CD8-positive, alpha-beta memory T cell (primary cell): Measurements from ENCODE around the gene OSBPL7. TPM values are rescaled to one million over a fixed set of nuclear protein-coding genes. Genes with fewer than 3 reads are reported as not detected.

Experiments
- CTCF ChIA-PET: fragments of 350-600 bp; sonication (Branson Sonifier 250); formaldehyde crosslinking; loops from one replicate; lab custom pipeline; 2021; ENCODE audit warnings: antibody characterized with exemption; lab: Charles Lee
- POLR2A ChIA-PET: fragments of 350-600 bp; sonication (Branson Sonifier 250); formaldehyde crosslinking; loops from one replicate; lab custom pipeline; 2021; ENCODE audit warnings: antibody characterized with exemption; lab: Charles Lee
- DNase-seq, 5 donors: peaks; one replicate each; pipeline versions ENCODE4 v3.0.0 to v3.0.0-alpha.2; 2020 to 2022; ENCODE audit warnings: mixed read lengths in 1 of 5
- H3K27ac ChIP-seq: one replicate; pipeline ENCODE4 v1.7.0; 2013; ENCODE audit warnings: low read depth, mild to moderate bottlenecking, low read length, moderate library complexity
- H3K27me3 ChIP-seq: 2 replicates; pipeline ENCODE4 v1.7.0; 2013; ENCODE audit warnings: low read length, mild to moderate bottlenecking; ENCODE audit not compliant: insufficient read depth, poor library complexity, severe bottlenecking
- H3K36me3 ChIP-seq: 2 replicates; pipeline ENCODE4 v1.7.0; 2013; ENCODE audit warnings: mild to moderate bottlenecking, low read length, moderate library complexity; ENCODE audit not compliant: insufficient read depth
- H3K4me1 ChIP-seq: 2 replicates; pipeline ENCODE4 v1.7.0; 2013; ENCODE audit warnings: mild to moderate bottlenecking, low read length, moderate library complexity; ENCODE audit not compliant: insufficient read depth
- H3K4me3 ChIP-seq: 2 replicates; pipeline ENCODE4 v1.7.0; 2013; ENCODE audit warnings: mild to moderate bottlenecking, low read length
- H3K9me3 ChIP-seq: 2 replicates; pipeline ENCODE4 v1.7.0; 2013; ENCODE audit warnings: mild to moderate bottlenecking, low read length
- H3K27ac Mint-ChIP-seq, 8 donors: one replicate each; pipeline ENCODE4 v1.8.0; 2020 to 2021; ENCODE audit warnings: mixed read lengths in 8 of 8, mild to moderate bottlenecking in 6 of 8, inconsistent platforms in 3 of 8, moderate library complexity in 3 of 8
- H3K27me3 Mint-ChIP-seq, 2 donors: one replicate each; pipeline ENCODE4 v1.8.0; 2020 to 2021; ENCODE audit warnings: mixed read lengths in 2 of 2, mild to moderate bottlenecking in 1 of 2, moderate library complexity in 1 of 2
- H3K36me3 Mint-ChIP-seq, 3 donors: one replicate each; pipeline ENCODE4 v1.8.0; 2020 to 2021; ENCODE audit warnings: mixed read lengths in 3 of 3, inconsistent platforms in 1 of 3, mild to moderate bottlenecking in 1 of 3
- H3K4me1 Mint-ChIP-seq, 3 donors: one replicate each; pipeline ENCODE4 v1.8.0; 2020 to 2021; ENCODE audit warnings: mixed read lengths in 3 of 3, inconsistent platforms in 1 of 3, mild to moderate bottlenecking in 1 of 3
- H3K4me3 Mint-ChIP-seq, 7 donors: one replicate each; pipeline ENCODE4 v1.8.0; 2020 to 2021; ENCODE audit warnings: mixed read lengths in 7 of 7, mild to moderate bottlenecking in 6 of 7, moderate library complexity in 4 of 7, inconsistent platforms in 2 of 7
- H3K9me3 Mint-ChIP-seq, 5 donors: one replicate each; pipeline ENCODE4 v1.8.0; 2020 to 2022; ENCODE audit warnings: mixed read lengths in 5 of 5, mild to moderate bottlenecking in 3 of 5, moderate library complexity in 2 of 5, inconsistent platforms in 1 of 5
- polyA plus RNA-seq: library from polyadenylated mRNA; unstranded; fragments of 300-500 nt; fragmentation: Illumina TruSeq; gene quantifications from one replicate; pipeline ENCODE4 v1.2.3, GENCODE V29; 2021
- total RNA-seq, 2 experiments: library from RNA; stranded (reverse); gene quantifications; one replicate each; pipeline ENCODE4 v1.2.3, GENCODE V29; 2021

OSBPL7 gene
- total and polyA plus RNA-seq, 3 experiments from 2014 or later: 11.0 to 17.5 (median 16.9) TPM

DNA sequence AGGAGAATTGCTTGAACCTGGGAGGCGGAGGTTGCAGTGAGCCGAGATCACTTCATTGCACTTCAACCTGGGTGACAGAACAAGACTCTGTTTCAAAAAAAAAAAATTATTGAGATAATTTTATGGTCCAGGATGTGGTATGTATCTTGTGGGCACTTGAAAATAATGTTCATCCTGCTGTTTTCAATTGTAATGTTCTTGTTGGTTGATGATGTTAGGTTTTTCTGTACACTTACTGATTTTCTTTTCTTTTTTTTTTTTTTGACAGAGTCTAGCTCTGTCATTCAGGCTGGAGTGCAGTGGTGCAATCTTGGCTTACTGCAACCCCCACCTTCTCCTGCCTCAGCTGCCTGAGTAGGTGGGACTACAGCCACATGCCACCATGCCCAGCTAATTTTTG is 58.9 kb downstream of the OSBPL7 start:
- ChIA-PET CTCF (interaction anchor here (0.6 to 2.1 kb wide), 3 partner anchors 9 to 640 kb away, joined by 3 to 7 read pairs (median 3); no protein-coding TSS in a partner anchor), POLR2A (interaction anchor here (0.6 to 1.6 kb wide), 4 partner anchors 11 to 208 kb away, joined by 3 to 9 read pairs (median 4); partner anchors contain the start of gene TBX21)
- Histone ChIP-seq H3K36me3 (no peaks in the 10 kb centered on the region), H3K27me3 (no peaks in the 10 kb centered on the region), H3K4me1 (peaks cover 16% of the 10 kb centered on the region), H3K9me3 (peaks cover 5% of the 10 kb centered on the region), H3K27ac (no peak overlapping the region), H3K4me3 (no peak overlapping the region)
- Mint-ChIP-seq H3K27me3 (no peaks in the 10 kb centered on the region), H3K4me3 (peak overlapping the region in 3 of 7 donors; percentile 28 to 60 (median 29)), H3K9me3 (peaks cover 12 to 24% (median 21%) of the 10 kb centered on the region in 5 donors), H3K4me1 (peaks cover 19 to 23% (median 23%) of the 10 kb centered on the region in 3 donors), H3K36me3 (peaks cover 0 to 17% (median 3%) of the 10 kb centered on the region in 3 donors), H3K27ac (peak overlapping the region in 1 of 8 donors; percentile 5)
- peak in 1 of 5 donors; percentile 55 for DNase-seq

DNA sequence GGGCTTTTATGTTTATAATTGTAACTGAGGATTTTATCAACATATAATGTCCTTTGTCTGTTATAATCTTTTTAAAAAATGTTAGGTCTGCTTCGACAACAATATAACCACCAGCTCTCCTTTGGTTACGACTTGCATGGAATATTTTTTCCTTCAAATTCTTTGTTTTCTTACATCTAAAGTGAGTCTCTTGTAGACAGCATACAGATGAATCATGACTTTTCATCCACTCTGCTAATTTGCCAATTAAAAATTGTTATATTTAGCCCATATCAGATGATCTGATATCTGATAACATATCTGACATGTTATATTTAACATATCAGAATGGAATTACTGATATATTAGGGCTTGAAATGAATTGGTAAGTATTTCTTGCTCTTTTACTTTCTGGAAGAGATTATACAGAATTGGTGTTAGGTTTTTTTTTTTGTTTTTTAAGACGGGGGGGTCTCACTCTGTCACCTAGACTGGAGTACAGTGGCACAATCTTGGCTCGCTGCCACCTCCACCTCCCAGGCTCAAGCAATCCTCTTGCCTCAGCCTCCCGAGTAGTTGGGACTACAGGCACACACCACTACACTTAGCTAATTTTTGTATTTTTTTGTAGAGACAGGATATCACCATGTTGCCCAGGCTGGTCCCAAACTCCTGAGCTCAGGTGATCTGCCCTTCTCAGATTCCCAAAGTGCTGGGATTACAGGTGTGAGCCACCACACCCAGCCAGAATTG is 61.0 kb downstream of the OSBPL7 start:
- Mint-ChIP-seq H3K9me3 (peaks cover 12 to 24% (median 21%) of the 10 kb centered on the region in 5 donors), H3K36me3 (peaks cover 0 to 17% (median 3%) of the 10 kb centered on the region in 3 donors)
- CTCF ChIA-PET: no interaction called here

DNA sequence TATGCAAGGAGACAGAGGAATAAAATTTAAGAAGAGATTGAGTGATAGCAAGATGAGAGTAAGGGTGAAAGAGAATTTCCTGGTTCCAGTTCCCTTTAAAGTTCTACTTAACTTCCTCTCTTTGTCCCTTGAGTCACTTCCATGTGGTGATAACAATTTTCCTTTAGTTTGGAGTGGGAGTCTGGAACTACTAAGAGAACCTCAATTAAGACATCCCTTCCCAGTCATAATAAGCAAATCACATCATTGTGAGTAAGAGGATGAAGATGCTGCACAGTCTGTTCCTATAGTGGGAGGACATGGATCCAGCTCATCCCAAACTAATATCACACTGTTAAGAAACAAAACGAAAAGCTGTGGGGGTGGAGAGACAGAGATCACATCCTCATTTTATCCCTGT is 64.2 kb downstream of the OSBPL7 start:
- Histone ChIP-seq H3K9me3 (peaks cover 5% of the 10 kb centered on the region), H3K4me3 (no peak overlapping the region), H3K27me3 (no peaks in the 10 kb centered on the region), H3K4me1 (no peaks in the 10 kb centered on the region), H3K36me3 (no peaks in the 10 kb centered on the region), H3K27ac (no peak overlapping the region)
- H3K4me1 Mint-ChIP-seq: peaks cover 0 to 10% (median 4%) of the 10 kb centered on the region in 3 donors
- ChIA-PET POLR2A (interaction anchor here (1.4 kb wide), 1 partner anchor 24 kb away, joined by 3 read pairs; the partner anchor contains the start of gene TBX21), CTCF (interaction anchor here (0.8 to 1.1 kb wide), 2 partner anchors 24 to 41 kb away, joined by 3 read pairs; partner anchors contain the start of gene TBX21)
- H3K9me3 Mint-ChIP-seq: peaks cover 15 to 24% (median 21%) of the 10 kb centered on the region in 5 donors
- peaks cover 0 to 17% (median 3%) of the 10 kb centered on the region in 3 donors for H3K36me3 Mint-ChIP-seq
- DNase-seq: no peak
- no peak overlapping the region for H3K4me3 Mint-ChIP-seq
- H3K27me3 Mint-ChIP-seq: no peaks in the 10 kb centered on the region
- H3K27ac Mint-ChIP-seq: peak overlapping the region in 2 of 8 donors; percentile 26 to 51

More for the DNA sequence above, 61.0 kb downstream of the OSBPL7 start:
- Mint-ChIP-seq H3K4me3 (no peak overlapping the region), H3K4me1 (peaks cover 19 to 23% (median 23%) of the 10 kb centered on the region in 3 donors), H3K27ac (no peak overlapping the region), H3K27me3 (no peaks in the 10 kb centered on the region)
- Histone ChIP-seq H3K27ac (no peak overlapping the region), H3K4me1 (peaks cover 16% of the 10 kb centered on the region), H3K36me3 (no peaks in the 10 kb centered on the region), H3K9me3 (peaks cover 5% of the 10 kb centered on the region), H3K4me3 (no peak overlapping the region), H3K27me3 (no peaks in the 10 kb centered on the region)
- POLR2A ChIA-PET: interaction anchor here (0.7 kb wide), 1 partner anchor 25 kb away, joined by 12 read pairs; no protein-coding TSS in a partner anchor
- DNase-seq: no peak

Other genes starting within 250 kb of the OSBPL7 start
- gene KPNB1, start 171.9 kb downstream of the OSBPL7 start, total RNA-seq: 100 to 1,000 TPM; 907 to 915 TPM
- 35.9 TPM for gene KPNB1, start 171.9 kb downstream of the OSBPL7 start, polyA plus RNA-seq
- gene TBKBP1, start 127.6 kb downstream of the OSBPL7 start, total RNA-seq: 1 to 10 TPM; 6.6 to 6.7 TPM
- 1.8 TPM for gene TBKBP1, start 127.6 kb downstream of the OSBPL7 start, polyA plus RNA-seq
- gene TBX21, start 88.6 kb downstream of the OSBPL7 start, total RNA-seq: 10 to 100 TPM; 37.8 to 39.8 TPM
- 59.6 TPM for gene TBX21, start 88.6 kb downstream of the OSBPL7 start, polyA plus RNA-seq
- gene MRPL10, start 9.7 kb upstream of the OSBPL7 start, total RNA-seq: 10 to 100 TPM; 67.0 to 67.7 TPM
- 59.8 TPM for gene MRPL10, start 9.7 kb upstream of the OSBPL7 start, polyA plus RNA-seq
- under 1 TPM; 0.49 to 0.83 TPM for gene LRRC46, start 9.9 kb upstream of the OSBPL7 start, total RNA-seq
- gene LRRC46, start 9.9 kb upstream of the OSBPL7 start, polyA plus RNA-seq: 0.28 TPM
- gene SCRN2, start 19.5 kb upstream of the OSBPL7 start, total RNA-seq: 10 to 100 TPM; 17.3 to 18.0 TPM
- 17.2 TPM for gene SCRN2, start 19.5 kb upstream of the OSBPL7 start, polyA plus RNA-seq
- under 1 TPM; 0.07 to 0.09 TPM for gene SP6, start 29.4 kb upstream of the OSBPL7 start, total RNA-seq
- 0.59 TPM for gene SP6, start 29.4 kb upstream of the OSBPL7 start, polyA plus RNA-seq
- gene SP2, start 74.4 kb upstream of the OSBPL7 start, total RNA-seq: 10 to 100 TPM; 21.5 to 22.1 TPM
- gene SP2, start 74.4 kb upstream of the OSBPL7 start, polyA plus RNA-seq: 13.4 TPM
- 10 to 100 TPM; 55.5 to 57.7 TPM for gene PNPO, start 119.8 kb upstream of the OSBPL7 start, total RNA-seq
- gene PNPO, start 119.8 kb upstream of the OSBPL7 start, polyA plus RNA-seq: 20.3 TPM
- not detected for gene PRR15L, start 136.1 kb upstream of the OSBPL7 start, total RNA-seq
- not detected for gene PRR15L, start 136.1 kb upstream of the OSBPL7 start, polyA plus RNA-seq
- gene CDK5RAP3, start 149.3 kb upstream of the OSBPL7 start, total RNA-seq: 100 to 1,000 TPM; 178 to 184 TPM
- gene CDK5RAP3, start 149.3 kb upstream of the OSBPL7 start, polyA plus RNA-seq: 81.3 TPM
- 1 to 10 TPM; 7.6 to 8.3 TPM for gene COPZ2, start 216.0 kb upstream of the OSBPL7 start, total RNA-seq
- gene COPZ2, start 216.0 kb upstream of the OSBPL7 start, polyA plus RNA-seq: 3.3 TPM
- 10 to 100 TPM; 94.5 to 98.4 TPM for gene NFE2L1, start 226.6 kb upstream of the OSBPL7 start, total RNA-seq
- 13.1 TPM for gene NFE2L1, start 226.6 kb upstream of the OSBPL7 start, polyA plus RNA-seq